Stimulated activated naive CD4-positive, alpha-beta T cell (primary cell): ENCODE data around the gene OBSL1.

Experiments used
- DNase-seq, 6 experiments: peaks; one replicate each; lab custom pipeline; 2025; lab: John Stamatoyannopoulos, UW

OBSL1 gene

GRCh38 chr2:219511547-219512325 lies 59.6 kb downstream of the OBSL1 start:
- DNase-seq, result no peak

GRCh38 chr2:219510512-219511135 lies 60.7 kb downstream of the OBSL1 start:
- no peak for DNase-seq

- DNase-seq, result peak; percentile 14 to 47 (median 38)
Observed at GRCh38 chr2:219509780-219510511, 61.4 kb downstream of the OBSL1 start.

GRCh38 chr2:219508971-219509779 lies 62.2 kb downstream of the OBSL1 start:
- DNase-seq, result no peak

- DNase-seq, result no peak
Observed at GRCh38 chr2:219508444-219508734, 63.0 kb downstream of the OBSL1 start.

GRCh38 chr2:219507581-219508443 lies 63.5 kb downstream of the OBSL1 start:
- DNase-seq, result no peak

GRCh38 chr2:219506802-219507526 lies 64.4 kb downstream of the OBSL1 start:
- DNase-seq, result no peak

GRCh38 chr2:219506153-219506801 lies 65.1 kb downstream of the OBSL1 start:
- no peak for DNase-seq

GRCh38 chr2:219505585-219505984 lies 65.8 kb downstream of the OBSL1 start:
- DNase-seq, result no peak

- DNase-seq, result no peak
Observed at GRCh38 chr2:219502618-219503017, 68.7 kb downstream of the OBSL1 start.

GRCh38 chr2:219501849-219502248 lies 69.5 kb downstream of the OBSL1 start:
- DNase-seq, result no peak
